Measurements from ENCODE around the gene CRADD.

DNA sequence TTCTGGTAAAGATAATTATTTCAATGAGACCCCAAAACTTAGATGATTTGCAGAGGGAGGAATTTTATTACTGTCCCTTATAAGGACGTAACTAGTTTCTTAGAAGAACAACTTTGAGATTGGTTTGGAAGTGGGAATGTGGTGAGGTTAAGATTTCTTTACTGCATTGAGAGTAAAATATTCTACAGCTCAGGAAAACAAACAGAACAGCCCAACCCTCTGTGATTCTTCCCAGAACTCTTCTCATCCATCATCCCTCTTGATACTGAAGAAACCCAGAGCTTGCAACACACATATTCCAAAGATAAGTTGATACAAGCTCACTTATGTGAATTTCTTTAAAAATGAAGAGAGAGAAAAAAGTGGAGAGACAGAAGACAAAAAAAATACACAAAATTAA, 234.2 kb downstream of the CRADD start:
- TF ChIP-seq, protein P1, sequence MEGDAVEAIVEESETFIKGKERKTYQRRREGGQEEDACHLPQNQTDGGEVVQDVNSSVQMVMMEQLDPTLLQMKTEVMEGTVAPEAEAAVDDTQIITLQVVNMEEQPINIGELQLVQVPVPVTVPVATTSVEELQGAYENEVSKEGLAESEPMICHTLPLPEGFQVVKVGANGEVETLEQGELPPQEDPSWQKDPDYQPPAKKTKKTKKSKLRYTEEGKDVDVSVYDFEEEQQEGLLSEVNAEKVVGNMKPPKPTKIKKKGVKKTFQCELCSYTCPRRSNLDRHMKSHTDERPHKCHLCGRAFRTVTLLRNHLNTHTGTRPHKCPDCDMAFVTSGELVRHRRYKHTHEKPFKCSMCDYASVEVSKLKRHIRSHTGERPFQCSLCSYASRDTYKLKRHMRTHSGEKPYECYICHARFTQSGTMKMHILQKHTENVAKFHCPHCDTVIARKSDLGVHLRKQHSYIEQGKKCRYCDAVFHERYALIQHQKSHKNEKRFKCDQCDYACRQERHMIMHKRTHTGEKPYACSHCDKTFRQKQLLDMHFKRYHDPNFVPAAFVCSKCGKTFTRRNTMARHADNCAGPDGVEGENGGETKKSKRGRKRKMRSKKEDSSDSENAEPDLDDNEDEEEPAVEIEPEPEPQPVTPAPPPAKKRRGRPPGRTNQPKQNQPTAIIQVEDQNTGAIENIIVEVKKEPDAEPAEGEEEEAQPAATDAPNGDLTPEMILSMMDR (IDR thresholded peaks at IDR 0.05 in 4 of 5, conservative IDR thresholded peaks at IDR 0.05 in 1 of 5), result no peak
- TF ChIP-seq POLR2A (IDR thresholded peaks at IDR 0.05), result no peak

Measured in gastrocnemius medialis (tissue), 4 donors.